GM06990 (cell line): ENCODE results near the gene BSN.

Experiments
- DNase-seq: peaks from one replicate; pipeline ENCODE4 v3.0.0-alpha.2; 2011; ENCODE audit not compliant: insufficient read length; ENCODE audit errors: extremely low read depth
- H3K27me3 ChIP-seq: replicated peaks from 2 replicates; pipeline ENCODE4 v1.6.0; 2011; ENCODE audit warnings: low read length; ENCODE audit not compliant: control insufficient read depth, insufficient read depth
- H3K36me3 ChIP-seq: 2 replicates; pipeline ENCODE4 v1.5.1; 2011; ENCODE audit warnings: low read length; ENCODE audit not compliant: control insufficient read depth, insufficient read depth
- H3K4me3 ChIP-seq: replicated peaks from 2 replicates; pipeline ENCODE4 v1.5.1; 2011; ENCODE audit warnings: low read depth, mild to moderate bottlenecking, control low read depth, low read length
- TF ChIP-seq, protein P1 (sequence below): IDR thresholded peaks from 2 replicates; pipeline ENCODE4 v1.5.1; 2011; ENCODE audit warnings: low read length, control low read depth, mild to moderate bottlenecking, inconsistent platforms; ENCODE audit not compliant: insufficient read depth, poor library complexity, severe bottlenecking

Gene BSN

DNA sequence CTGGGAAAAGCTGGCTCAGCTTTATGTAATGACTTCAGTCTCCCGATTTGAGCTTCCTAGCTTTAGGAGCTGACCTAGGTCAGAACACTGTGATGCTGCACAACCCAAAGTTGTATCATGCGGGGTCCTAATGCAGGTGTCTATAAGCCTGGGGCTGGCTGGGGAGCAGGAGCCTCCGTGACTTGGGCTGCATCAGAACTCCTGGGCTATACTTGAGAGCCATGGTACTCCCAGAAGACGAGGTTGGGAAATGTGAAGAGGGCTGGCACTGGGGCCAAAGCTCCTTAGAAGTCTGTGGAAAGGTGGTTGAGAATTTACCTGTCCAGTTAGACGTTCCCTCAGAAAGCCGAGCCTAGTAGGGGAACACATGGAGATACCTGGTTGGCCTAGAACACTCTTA lies 57.0 kb downstream of the BSN start:
- DNase-seq = no peak
- no peak overlapping the region for H3K4me3 ChIP-seq
- no peaks in the 10 kb centered on the region for H3K27me3 ChIP-seq
- TF ChIP-seq, protein P1, sequence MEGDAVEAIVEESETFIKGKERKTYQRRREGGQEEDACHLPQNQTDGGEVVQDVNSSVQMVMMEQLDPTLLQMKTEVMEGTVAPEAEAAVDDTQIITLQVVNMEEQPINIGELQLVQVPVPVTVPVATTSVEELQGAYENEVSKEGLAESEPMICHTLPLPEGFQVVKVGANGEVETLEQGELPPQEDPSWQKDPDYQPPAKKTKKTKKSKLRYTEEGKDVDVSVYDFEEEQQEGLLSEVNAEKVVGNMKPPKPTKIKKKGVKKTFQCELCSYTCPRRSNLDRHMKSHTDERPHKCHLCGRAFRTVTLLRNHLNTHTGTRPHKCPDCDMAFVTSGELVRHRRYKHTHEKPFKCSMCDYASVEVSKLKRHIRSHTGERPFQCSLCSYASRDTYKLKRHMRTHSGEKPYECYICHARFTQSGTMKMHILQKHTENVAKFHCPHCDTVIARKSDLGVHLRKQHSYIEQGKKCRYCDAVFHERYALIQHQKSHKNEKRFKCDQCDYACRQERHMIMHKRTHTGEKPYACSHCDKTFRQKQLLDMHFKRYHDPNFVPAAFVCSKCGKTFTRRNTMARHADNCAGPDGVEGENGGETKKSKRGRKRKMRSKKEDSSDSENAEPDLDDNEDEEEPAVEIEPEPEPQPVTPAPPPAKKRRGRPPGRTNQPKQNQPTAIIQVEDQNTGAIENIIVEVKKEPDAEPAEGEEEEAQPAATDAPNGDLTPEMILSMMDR = no peak
- H3K36me3 ChIP-seq = no peaks in the 10 kb centered on the region

DNA sequence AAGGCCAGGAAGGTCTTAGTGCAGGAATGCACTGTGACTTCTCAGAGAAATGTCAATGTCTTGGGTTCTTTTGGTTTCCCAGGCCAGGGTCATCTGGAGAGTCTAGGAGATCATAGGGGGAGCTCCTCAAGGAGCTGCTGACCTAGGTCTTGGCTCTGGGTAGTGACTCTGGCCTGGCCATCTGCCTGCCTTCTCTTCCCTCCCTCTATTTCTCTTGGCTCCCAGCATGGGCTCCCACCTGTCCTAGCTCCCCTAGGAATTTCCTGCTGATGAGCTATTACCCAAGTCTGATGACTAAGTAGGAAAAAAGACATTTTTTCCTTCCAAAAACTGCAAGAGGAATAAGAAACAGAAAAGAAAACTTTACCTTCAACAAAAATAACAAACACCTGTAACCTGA lies 57.4 kb downstream of the BSN start:
- no peaks in the 10 kb centered on the region for H3K27me3 ChIP-seq
- H3K4me3 ChIP-seq = no peak overlapping the region
- no peaks in the 10 kb centered on the region for H3K36me3 ChIP-seq
- TF ChIP-seq, protein P1 = no peak
- DNase-seq = no peak

DNA sequence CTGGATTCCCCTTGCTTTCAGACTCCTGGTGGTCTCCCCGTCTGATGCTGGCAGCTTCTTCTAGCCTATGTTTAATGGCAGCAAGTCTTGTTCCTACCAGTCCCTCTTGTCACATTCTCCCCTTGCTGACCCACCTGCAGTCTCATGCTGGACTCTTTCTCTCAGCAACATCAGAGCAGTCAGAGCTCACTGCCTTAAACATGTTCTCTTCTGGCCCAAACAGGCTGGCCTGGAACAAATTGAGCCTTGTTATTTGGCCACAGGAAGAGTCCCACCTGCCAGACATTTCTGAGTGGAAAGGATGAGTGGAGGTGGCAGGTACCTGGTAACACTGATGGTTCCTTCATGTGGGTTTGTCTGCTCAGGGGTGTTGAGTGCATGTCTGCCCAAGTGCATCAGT lies 60.7 kb downstream of the BSN start:
- Histone ChIP-seq H3K4me3 (no peak overlapping the region), H3K27me3 (peaks cover 1% of the 10 kb centered on the region), H3K36me3 (no peaks in the 10 kb centered on the region)
- DNase-seq = no peak
- TF ChIP-seq, protein P1 = no peak

DNA sequence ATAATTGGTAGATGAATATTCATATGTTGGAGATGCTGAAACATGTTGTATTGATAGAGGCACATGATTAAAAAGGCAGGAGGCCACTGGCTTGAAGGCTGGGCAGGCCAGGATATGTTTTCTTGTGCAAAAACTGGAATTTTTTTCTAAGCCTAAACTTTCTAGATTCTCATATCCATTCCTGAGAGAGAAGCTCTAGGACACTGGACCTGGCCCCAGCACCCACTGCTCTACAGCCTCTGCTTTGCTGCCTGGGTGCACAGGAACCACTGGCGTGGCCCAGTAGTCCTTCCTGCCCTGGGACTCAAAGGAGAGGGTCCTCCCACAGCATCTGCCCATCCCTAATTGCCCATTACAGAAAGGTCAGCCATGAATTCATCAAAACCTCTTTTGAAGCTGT lies 61.8 kb downstream of the BSN start:
- Histone ChIP-seq H3K27me3 (peaks cover 1% of the 10 kb centered on the region), H3K4me3 (no peak overlapping the region), H3K36me3 (no peaks in the 10 kb centered on the region)
- TF ChIP-seq, protein P1 = no peak
- DNase-seq = no peak

DNA sequence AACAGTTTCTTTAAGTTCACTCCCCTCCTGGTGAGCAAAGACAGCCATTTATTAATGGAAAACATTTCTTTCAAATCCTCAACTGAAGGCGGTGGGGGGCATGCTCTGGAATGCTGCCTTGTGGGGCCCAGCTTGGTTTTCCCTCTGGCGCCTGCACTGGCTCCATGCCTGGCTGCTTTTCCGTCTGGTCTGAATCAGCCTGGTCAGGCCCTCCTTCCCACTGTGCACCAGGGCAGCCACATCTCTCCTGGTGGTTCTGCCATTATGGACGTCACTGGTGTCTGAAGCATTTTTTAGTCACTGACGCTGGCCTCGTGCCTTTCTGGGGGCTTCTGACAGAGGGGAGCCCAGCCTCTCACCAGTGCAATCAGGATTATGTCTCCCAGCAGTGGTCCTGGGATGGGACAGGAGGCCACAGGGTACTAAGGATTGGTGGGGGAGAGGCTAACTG lies 62.2 kb downstream of the BSN start:
- peaks cover 1% of the 10 kb centered on the region for H3K27me3 ChIP-seq
- DNase-seq = no peak
- no peaks in the 10 kb centered on the region for H3K36me3 ChIP-seq
- TF ChIP-seq, protein P1 = no peak
- no peak overlapping the region for H3K4me3 ChIP-seq

DNA sequence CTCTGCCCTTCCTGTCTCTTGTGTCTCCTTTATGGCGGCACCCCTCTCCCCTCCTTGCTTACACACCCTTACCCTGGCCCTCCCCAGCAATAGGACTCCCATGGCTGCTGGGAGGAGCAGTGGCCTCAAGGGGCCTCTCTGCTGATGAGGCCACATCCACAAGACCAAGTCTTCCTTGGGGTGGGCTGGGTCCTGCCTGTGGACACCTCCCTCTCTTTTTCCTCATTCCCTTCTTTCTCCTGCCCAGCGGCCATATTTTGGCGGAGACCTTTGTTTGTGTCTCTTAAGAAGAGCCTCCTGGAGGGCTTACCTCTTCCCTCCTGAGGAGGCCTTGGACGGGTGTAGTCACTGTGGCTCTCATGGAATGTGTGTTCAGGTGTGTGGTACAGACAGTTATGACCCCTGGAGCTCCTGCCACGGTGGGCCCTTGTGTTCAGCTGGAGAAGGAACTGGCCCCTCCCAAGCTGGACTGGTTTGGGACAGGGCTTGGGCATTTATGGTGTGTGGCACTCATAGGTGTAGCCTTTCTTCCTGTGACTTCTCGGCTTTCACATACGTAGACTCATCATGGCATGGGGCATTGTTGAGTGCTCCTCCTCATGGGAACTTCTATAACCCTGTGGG lies 63.2 kb downstream of the BSN start:
- peaks cover 1% of the 10 kb centered on the region for H3K27me3 ChIP-seq
- TF ChIP-seq, protein P1 = no peak
- no peak overlapping the region for H3K4me3 ChIP-seq
- H3K36me3 ChIP-seq = no peaks in the 10 kb centered on the region
- DNase-seq = no peak
